WTC11 (cell line): ENCODE results near the gene CTIF. TPM values are rescaled to one million over a fixed set of nuclear protein-coding genes. Genes with fewer than 3 reads are reported as not detected.

ENCODE experiments used
- ATAC-seq: fragments of 200-7000 bp; cut with Tn5 transposase; 2 replicates; pipeline ENCODE4 v1.10.0; 2021; ENCODE audit warnings: mild to moderate bottlenecking, moderate library complexity
- CTCF ChIA-PET: fragments of 300-600 bp; sonication (Branson Sonifier 250); formaldehyde crosslinking; loops from one replicate; lab custom pipeline; 2021; ENCODE audit warnings: antibody characterized with exemption; lab: Charles Lee
- POLR2A ChIA-PET: fragments of 350-600 bp; sonication (Branson Sonifier 250); formaldehyde crosslinking; loops from one replicate; lab custom pipeline; 2021; ENCODE audit warnings: antibody characterized with exemption; lab: Charles Lee
- DNase-seq: peaks from one replicate; pipeline ENCODE4 v3.0.0; 2021; ENCODE audit warnings: low spot score
- H3K27ac Mint-ChIP-seq: 2 replicates; pipeline ENCODE4 v1.8.0; 2021; ENCODE audit warnings: mixed read lengths
- H3K27me3 Mint-ChIP-seq: 2 replicates; pipeline ENCODE4 v1.8.0; 2021; ENCODE audit warnings: low read depth, mild to moderate bottlenecking, moderate library complexity, mixed read lengths
- H3K36me3 Mint-ChIP-seq: 2 replicates; pipeline ENCODE4 v1.8.0; 2021; ENCODE audit warnings: mixed read lengths
- H3K4me1 Mint-ChIP-seq: 2 replicates; pipeline ENCODE4 v1.8.0; 2022; ENCODE audit warnings: mixed read lengths
- H3K4me3 Mint-ChIP-seq: 2 replicates; pipeline ENCODE4 v1.8.0; 2021; ENCODE audit warnings: mild to moderate bottlenecking, moderate library complexity, mixed read lengths
- H3K9me3 Mint-ChIP-seq: 2 replicates; pipeline ENCODE4 v1.8.0; 2021; ENCODE audit warnings: mixed read lengths
- AFF4 ChIP-seq: sonication (generic); formaldehyde crosslinking; IDR thresholded peaks from 2 replicates; pipeline ENCODE4 v1.8.1; 2023; ENCODE audit warnings: mild to moderate bottlenecking, missing genetic modification reagents, borderline replicate concordance
- AR ChIP-seq: fragments of 250-450 bp; sonication (Bioruptor Pico); IDR thresholded peaks from 2 replicates; pipeline ENCODE4 v1.9.0; 2021; ENCODE audit warnings: mild to moderate bottlenecking
- ATF2 ChIP-seq: sonication (generic); formaldehyde crosslinking; IDR thresholded peaks from 2 replicates; pipeline ENCODE4 v1.8.1; 2022; ENCODE audit warnings: low read depth, missing genetic modification reagents, borderline replicate concordance
- ERG ChIP-seq: fragments of 250-450 bp; sonication (Bioruptor Pico); IDR thresholded peaks from 2 replicates; pipeline ENCODE4 v1.8.0; 2021; ENCODE audit warnings: mild to moderate bottlenecking
- FOXJ3 ChIP-seq: sonication (generic); formaldehyde crosslinking; IDR thresholded peaks from 2 replicates; pipeline ENCODE4 v1.9.0; 2021; ENCODE audit warnings: missing genetic modification reagents, mild to moderate bottlenecking, borderline replicate concordance
- JUN ChIP-seq: sonication (generic); formaldehyde crosslinking; IDR thresholded peaks from 2 replicates; pipeline ENCODE4 v1.8.0; 2023; ENCODE audit warnings: mild to moderate bottlenecking, missing genetic modification reagents
- RORB ChIP-seq: fragments of 250-450 bp; sonication (Bioruptor Pico); IDR thresholded peaks from 2 replicates; pipeline ENCODE4 v1.9.0; 2021; ENCODE audit warnings: mild to moderate bottlenecking
- SMAD3 ChIP-seq: sonication (generic); formaldehyde crosslinking; IDR thresholded peaks from 2 replicates; pipeline ENCODE4 v1.8.0; 2022; ENCODE audit warnings: missing genetic modification reagents, mild to moderate bottlenecking, borderline replicate concordance
- STAT6 ChIP-seq: sonication (generic); formaldehyde crosslinking; conservative IDR thresholded peaks from 2 replicates; pipeline ENCODE4 v1.8.1; 2023; ENCODE audit warnings: mild to moderate bottlenecking, low read depth, missing genetic modification reagents, moderate library complexity
- ZNF121 ChIP-seq: sonication (generic); formaldehyde crosslinking; IDR thresholded peaks from 2 replicates; pipeline ENCODE4 v1.8.0; 2023; ENCODE audit warnings: missing genetic modification reagents
- total RNA-seq: library from RNA; stranded (reverse); gene quantifications from 3 replicates; pipeline ENCODE4 v1.2.3, GENCODE V29; 2021

Gene CTIF
- total RNA-seq, 1 experiment from 2014 or later, result 28.5 TPM

GRCh38 chr18:48733643-48734253 is 194.9 kb downstream of the CTIF start (continued):
- TF ChIP-seq AFF4 (CRISPR knock-in tag) (no peak), JUN (CRISPR knock-in tag) (no peak), AR (CRISPR knock-in tag) (no peak)

- Mint-ChIP-seq H3K27me3 (no peaks in the 10 kb centered on the region), H3K27ac (no peak overlapping the region), H3K36me3 (no peaks in the 10 kb centered on the region), H3K4me3 (no peak overlapping the region), H3K9me3 (no peaks in the 10 kb centered on the region), H3K4me1 (peaks cover 18% of the 10 kb centered on the region)
- ATAC-seq (no peak), DNase-seq (no peak)
- CTCF ChIA-PET, result no interaction called here
- TF ChIP-seq STAT6 (CRISPR knock-in tag), result no peak
- TF ChIP-seq SMAD3 (CRISPR knock-in tag), result no peak
- TF ChIP-seq ERG, result no peak
- no peak for TF ChIP-seq ZNF121
- TF ChIP-seq RORB (CRISPR knock-in tag), result no peak
- TF ChIP-seq FOXJ3, result no peak
- TF ChIP-seq ATF2 (CRISPR knock-in tag), result no peak
- POLR2A ChIA-PET, result no interaction called here
Measured at GRCh38 chr18:48734460-48734859, 195.6 kb downstream of the CTIF start.
